Esophagus squamous epithelium (tissue), 5 donors: ENCODE measurements around the gene CLEC3B. TPM values are rescaled to one million over a fixed set of nuclear protein-coding genes. Genes with fewer than 3 reads are reported as not detected.

Experiments used
- DNase-seq: peaks from one replicate; lab custom pipeline; 2025; lab: John Stamatoyannopoulos, UW
- H3K27ac ChIP-seq, 4 donors: fragments of 200-600 bp; sonication (generic); one replicate each; pipeline ENCODE4 v1.5.1; 2016 to 2019; ENCODE audit warnings: mild to moderate bottlenecking in 1 of 4
- H3K27me3 ChIP-seq, 4 donors: fragments of 200-600 bp; sonication (generic); 1 replicate in 3 of 4; 2 replicates in 1 of 4; pipeline versions ENCODE4 v1.5.1 to v1.6.0; 2017 to 2021; ENCODE audit warnings: antibody characterized with exemption in 1 of 4
- H3K36me3 ChIP-seq, 3 donors: fragments of 200-600 bp; sonication (generic); one replicate each; pipeline ENCODE4 v1.5.1; 2016 to 2019
- H3K4me1 ChIP-seq, 3 donors: fragments of 200-600 bp; sonication (generic); one replicate each; pipeline ENCODE4 v1.5.1; 2017 to 2019
- H3K4me3 ChIP-seq, 4 donors: fragments of 200-600 bp; sonication (generic); 1 replicate in 3 of 4; 2 replicates in 1 of 4; pipeline ENCODE4 v1.5.1; 2016 to 2019; ENCODE audit warnings: mild to moderate bottlenecking in 2 of 4, moderate library complexity in 1 of 4
- H3K9me3 ChIP-seq, 3 donors: fragments of 200-600 bp; sonication (generic); one replicate each; pipeline ENCODE4 v1.5.1; 2016 to 2019
- CTCF ChIP-seq, 6 experiments: fragments of 450-650 bp in 4 of 6; fragments of 200-600 bp in 2 of 6; sonication (generic) in 2 of 6; IDR thresholded peaks; one replicate each; pipeline ENCODE4 v1.5.1; 2016 to 2019; ENCODE audit warnings: antibody characterized with exemption in 6 of 6, mild to moderate bottlenecking in 4 of 6, moderate library complexity in 4 of 6
- POLR2A ChIP-seq, 4 donors: fragments of 450-650 bp; IDR thresholded peaks; one replicate each; pipeline ENCODE4 v1.6.1; 2017; ENCODE audit warnings: antibody characterized with exemption in 4 of 4, mild to moderate bottlenecking in 4 of 4, moderate library complexity in 3 of 4
- WGBS, 2 donors: methylation state at CpG; one replicate each; pipeline ENCODE4 v1.1.5; 2018; 5-methylcytosine and 5-hydroxymethylcytosine counted together
- intact Hi-C: fragments of 100-400 bp; cut with DNase I; formaldehyde crosslinking; loops from one replicate; pipeline ENCODE4 v1.15.0; 2022
- total RNA-seq, 4 donors: library from RNA; depleted of rRNA; stranded (reverse); fragments of >200 nt; gene quantifications; one replicate each; pipeline ENCODE4 v1.1.0, GENCODE V29; 2016
- donor health status: DM: yes; HTN: yes; CAD: no.

Gene CLEC3B
- total RNA-seq, 4 donors from 2014 or later = 4.3 to 28.8 (median 6.9) TPM

GRCh38 chr3:45065373-45065720, 39.2 kb downstream of the CLEC3B start:
- H3K36me3 ChIP-seq = no peaks in the 10 kb centered on the region
- 92% methylated on average over 1 of the region's 1 CpG for WGBS, 2 donors
- intact Hi-C loops = no loop called here

GRCh38 chr3:45066109-45066801, 40.2 kb downstream of the CLEC3B start:
- 74 to 84% methylated on average over 3 of the region's 3 CpGs for WGBS, 2 donors
- no peaks in the 10 kb centered on the region for H3K27me3 ChIP-seq
- intact Hi-C loops = no loop called here
- DNase-seq = no peak
- peaks cover 0 to 12% (median 7%) of the 10 kb centered on the region in 3 donors for H3K4me1 ChIP-seq
- TF ChIP-seq CTCF (IDR thresholded peaks at IDR 0.05) (no peak), POLR2A (IDR thresholded peaks at IDR 0.05) (no peak)
- no peaks in the 10 kb centered on the region for H3K9me3 ChIP-seq
- H3K36me3 ChIP-seq = no peaks in the 10 kb centered on the region
- H3K27ac ChIP-seq = no peak overlapping the region
- no peak overlapping the region for H3K4me3 ChIP-seq

More at GRCh38 chr3:45065373-45065720, 39.2 kb downstream of the CLEC3B start:
- H3K4me3 ChIP-seq = no peak overlapping the region
- H3K9me3 ChIP-seq = no peaks in the 10 kb centered on the region
- H3K4me1 ChIP-seq = peaks cover 0 to 12% (median 7%) of the 10 kb centered on the region in 3 donors
- no peak for DNase-seq
- TF ChIP-seq POLR2A (IDR thresholded peaks at IDR 0.05) (no peak), CTCF (IDR thresholded peaks at IDR 0.05) (no peak)
- no peaks in the 10 kb centered on the region for H3K27me3 ChIP-seq
- H3K27ac ChIP-seq = peak overlapping the region in 2 of 4 donors; percentile 2 to 70

GRCh38 chr3:45067486-45067885, 41.4 kb downstream of the CLEC3B start:
- no peaks in the 10 kb centered on the region for H3K9me3 ChIP-seq
- no peak for TF ChIP-seq CTCF (IDR thresholded peaks at IDR 0.05)
- no peak for TF ChIP-seq POLR2A (IDR thresholded peaks at IDR 0.05)
- peaks cover 0 to 12% (median under 1%) of the 10 kb centered on the region in 3 donors for H3K4me1 ChIP-seq
- no peak for DNase-seq
- no peak overlapping the region for H3K27ac ChIP-seq
- no peak overlapping the region for H3K4me3 ChIP-seq
- no peaks in the 10 kb centered on the region for H3K27me3 ChIP-seq
- no peaks in the 10 kb centered on the region for H3K36me3 ChIP-seq
- WGBS, 2 donors = 71 to 79% methylated on average over 3 of the region's 4 CpGs
- intact Hi-C loops = no loop called here

- no peak for DNase-seq
- intact Hi-C loops = no loop called here
- TF ChIP-seq CTCF (IDR thresholded peaks at IDR 0.05) (no peak), POLR2A (IDR thresholded peaks at IDR 0.05) (no peak)
- Histone ChIP-seq H3K4me3 (no peak overlapping the region), H3K4me1 (peaks cover 0 to 12% (median 0%) of the 10 kb centered on the region in 3 donors), H3K9me3 (no peaks in the 10 kb centered on the region), H3K36me3 (no peaks in the 10 kb centered on the region), H3K27ac (no peak overlapping the region), H3K27me3 (no peaks in the 10 kb centered on the region)
- WGBS, 2 donors = 54 to 89% methylated on average over 3 of the region's 3 CpGs
Observed at GRCh38 chr3:45067941-45068340, 41.8 kb downstream of the CLEC3B start.

- Histone ChIP-seq H3K4me3 (no peak overlapping the region), H3K36me3 (no peaks in the 10 kb centered on the region), H3K27me3 (no peaks in the 10 kb centered on the region), H3K27ac (no peak overlapping the region), H3K9me3 (no peaks in the 10 kb centered on the region), H3K4me1 (no peaks in the 10 kb centered on the region)
- no peak for TF ChIP-seq CTCF (IDR thresholded peaks at IDR 0.05)
- TF ChIP-seq POLR2A (IDR thresholded peaks at IDR 0.05) = no peak
- no peak for DNase-seq
- intact Hi-C loops = no loop called here
Observed at GRCh38 chr3:45071075-45071474, 45.0 kb downstream of the CLEC3B start.
